ENCODE measurements around the gene RAB33A.

- TF ChIP-seq EZH2 (IDR thresholded peaks at IDR 0.05) (no peak), YY1 (IDR thresholded peaks at IDR 0.05; ENCODE audit: extremely low read depth, insufficient replicate concordance, low read depth, low read length) (no peak), POLR2AphosphoS5 (IDR thresholded peaks at IDR 0.05; ENCODE audit: low read depth, low read length) (no peak), EZH2phosphoT487 (IDR thresholded peaks at IDR 0.05; ENCODE audit: borderline replicate concordance) (no peak), POLR2A (IDR thresholded peaks at IDR 0.05; ENCODE audit: borderline replicate concordance, extremely low read depth, insufficient read depth, insufficient read length) (no peak), ATF3 (IDR thresholded peaks at IDR 0.05) (no peak), CTCF (IDR thresholded peaks at IDR 0.05 in 2 of 3, conservative IDR thresholded peaks at IDR 0.05 in 1 of 3; ENCODE audit: borderline replicate concordance in 1 of 3, insufficient read depth in 1 of 3, low read depth in 2 of 3, low read length in 2 of 3) (no peak), RAD21 (IDR thresholded peaks at IDR 0.05; ENCODE audit: low read depth) (no peak)
- TF ChIP-seq, protein P1, sequence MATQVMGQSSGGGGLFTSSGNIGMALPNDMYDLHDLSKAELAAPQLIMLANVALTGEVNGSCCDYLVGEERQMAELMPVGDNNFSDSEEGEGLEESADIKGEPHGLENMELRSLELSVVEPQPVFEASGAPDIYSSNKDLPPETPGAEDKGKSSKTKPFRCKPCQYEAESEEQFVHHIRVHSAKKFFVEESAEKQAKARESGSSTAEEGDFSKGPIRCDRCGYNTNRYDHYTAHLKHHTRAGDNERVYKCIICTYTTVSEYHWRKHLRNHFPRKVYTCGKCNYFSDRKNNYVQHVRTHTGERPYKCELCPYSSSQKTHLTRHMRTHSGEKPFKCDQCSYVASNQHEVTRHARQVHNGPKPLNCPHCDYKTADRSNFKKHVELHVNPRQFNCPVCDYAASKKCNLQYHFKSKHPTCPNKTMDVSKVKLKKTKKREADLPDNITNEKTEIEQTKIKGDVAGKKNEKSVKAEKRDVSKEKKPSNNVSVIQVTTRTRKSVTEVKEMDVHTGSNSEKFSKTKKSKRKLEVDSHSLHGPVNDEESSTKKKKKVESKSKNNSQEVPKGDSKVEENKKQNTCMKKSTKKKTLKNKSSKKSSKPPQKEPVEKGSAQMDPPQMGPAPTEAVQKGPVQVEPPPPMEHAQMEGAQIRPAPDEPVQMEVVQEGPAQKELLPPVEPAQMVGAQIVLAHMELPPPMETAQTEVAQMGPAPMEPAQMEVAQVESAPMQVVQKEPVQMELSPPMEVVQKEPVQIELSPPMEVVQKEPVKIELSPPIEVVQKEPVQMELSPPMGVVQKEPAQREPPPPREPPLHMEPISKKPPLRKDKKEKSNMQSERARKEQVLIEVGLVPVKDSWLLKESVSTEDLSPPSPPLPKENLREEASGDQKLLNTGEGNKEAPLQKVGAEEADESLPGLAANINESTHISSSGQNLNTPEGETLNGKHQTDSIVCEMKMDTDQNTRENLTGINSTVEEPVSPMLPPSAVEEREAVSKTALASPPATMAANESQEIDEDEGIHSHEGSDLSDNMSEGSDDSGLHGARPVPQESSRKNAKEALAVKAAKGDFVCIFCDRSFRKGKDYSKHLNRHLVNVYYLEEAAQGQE (IDR thresholded peaks at IDR 0.05; ENCODE audit: low read depth): no peak
Measured at GRCh38 chrX:130174937-130175336, 3.2 kb downstream of the RAB33A start.

Measured in HCT116 (cell line).